ENCODE measurements around the gene CACNA1I.

Gene CACNA1I

DNA sequence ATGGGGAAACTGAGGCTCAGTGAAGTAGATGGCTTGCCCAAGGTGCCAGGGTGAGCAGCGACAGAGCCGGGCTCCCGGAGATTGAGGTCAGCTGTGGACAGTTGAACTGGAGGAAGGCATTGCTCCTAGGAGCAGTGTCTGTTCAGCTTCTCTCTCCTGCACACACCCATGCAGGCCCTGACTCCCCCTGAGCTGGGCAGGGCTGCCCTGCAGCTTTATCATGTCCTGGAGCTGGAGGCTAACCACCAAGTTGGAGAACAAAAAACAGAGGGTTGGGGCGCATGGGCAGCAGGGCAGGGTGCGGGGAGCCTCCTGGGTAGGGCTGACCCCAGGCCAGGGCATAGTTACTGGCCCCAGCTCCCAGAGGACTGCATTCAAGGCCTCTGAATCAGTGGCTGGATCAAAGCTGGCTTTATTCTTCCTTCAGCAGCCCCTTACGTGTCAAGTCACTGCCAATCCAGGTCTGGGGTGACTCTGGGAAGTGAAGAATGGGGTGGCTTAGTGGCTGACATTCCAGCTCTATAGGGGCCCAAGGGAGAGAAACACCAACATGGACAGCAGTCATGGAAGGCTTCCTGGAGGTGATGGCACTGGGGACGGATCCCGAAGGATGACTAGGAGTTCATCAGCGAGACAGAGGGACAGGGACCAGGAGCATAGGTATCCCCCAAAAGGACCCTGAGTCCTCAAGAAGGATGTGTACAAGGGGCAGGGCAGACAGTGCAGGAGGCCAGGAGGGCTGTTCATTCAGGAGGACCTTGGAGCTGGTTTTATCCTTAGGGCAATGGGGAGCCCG is 83.8 kb downstream of the CACNA1I start:
- DNase-seq: no peak

DNA sequence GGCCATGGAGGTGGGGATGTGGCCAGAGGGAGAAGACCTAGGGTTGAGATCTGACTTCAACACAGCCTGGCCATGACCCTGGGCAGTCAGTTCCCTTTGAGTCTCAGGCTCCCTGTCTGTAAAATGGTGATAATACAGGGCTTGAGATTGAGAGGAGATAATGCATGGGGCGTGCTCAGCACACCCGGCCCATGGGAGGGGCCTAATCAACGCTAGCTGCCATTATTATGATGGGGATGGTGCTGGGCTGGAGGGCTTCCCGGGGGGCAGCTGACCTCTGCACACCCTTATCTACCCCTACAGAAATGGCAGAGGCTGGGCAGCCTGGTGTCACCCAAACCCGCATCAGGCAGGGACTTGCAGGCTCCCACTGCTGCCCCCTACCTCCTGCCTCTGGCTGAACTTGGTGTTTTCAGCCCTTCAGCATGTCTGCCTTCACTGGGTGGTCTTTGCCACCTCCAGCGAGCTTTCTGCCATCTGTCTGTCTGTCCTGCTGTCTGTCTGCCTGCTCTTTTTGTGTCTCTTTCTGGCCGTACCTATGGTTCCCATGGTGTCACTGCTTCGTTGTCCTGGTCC is 84.5 kb downstream of the CACNA1I start:
- DNase-seq: no peak

DNA sequence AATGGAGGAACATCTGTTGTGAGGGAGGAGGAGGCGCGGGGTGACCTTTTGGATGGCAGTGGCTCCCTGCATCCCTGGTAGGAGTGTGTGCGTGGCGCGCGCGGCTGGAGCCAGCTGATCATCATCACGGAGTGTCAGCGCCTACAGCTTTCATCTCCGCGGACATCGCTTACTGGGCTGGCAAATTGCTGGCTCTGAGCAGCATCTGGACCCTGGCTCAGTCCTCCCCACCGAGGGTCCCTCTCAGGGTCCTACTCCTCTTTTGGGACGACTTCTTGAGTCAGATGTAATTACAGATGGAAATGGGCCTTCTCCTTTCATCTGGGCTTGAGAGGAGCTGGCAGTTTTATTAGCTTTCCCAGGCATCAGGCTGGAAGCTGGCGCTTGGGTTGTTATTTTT is 85.3 kb downstream of the CACNA1I start:
- DNase-seq: no peak

DNA sequence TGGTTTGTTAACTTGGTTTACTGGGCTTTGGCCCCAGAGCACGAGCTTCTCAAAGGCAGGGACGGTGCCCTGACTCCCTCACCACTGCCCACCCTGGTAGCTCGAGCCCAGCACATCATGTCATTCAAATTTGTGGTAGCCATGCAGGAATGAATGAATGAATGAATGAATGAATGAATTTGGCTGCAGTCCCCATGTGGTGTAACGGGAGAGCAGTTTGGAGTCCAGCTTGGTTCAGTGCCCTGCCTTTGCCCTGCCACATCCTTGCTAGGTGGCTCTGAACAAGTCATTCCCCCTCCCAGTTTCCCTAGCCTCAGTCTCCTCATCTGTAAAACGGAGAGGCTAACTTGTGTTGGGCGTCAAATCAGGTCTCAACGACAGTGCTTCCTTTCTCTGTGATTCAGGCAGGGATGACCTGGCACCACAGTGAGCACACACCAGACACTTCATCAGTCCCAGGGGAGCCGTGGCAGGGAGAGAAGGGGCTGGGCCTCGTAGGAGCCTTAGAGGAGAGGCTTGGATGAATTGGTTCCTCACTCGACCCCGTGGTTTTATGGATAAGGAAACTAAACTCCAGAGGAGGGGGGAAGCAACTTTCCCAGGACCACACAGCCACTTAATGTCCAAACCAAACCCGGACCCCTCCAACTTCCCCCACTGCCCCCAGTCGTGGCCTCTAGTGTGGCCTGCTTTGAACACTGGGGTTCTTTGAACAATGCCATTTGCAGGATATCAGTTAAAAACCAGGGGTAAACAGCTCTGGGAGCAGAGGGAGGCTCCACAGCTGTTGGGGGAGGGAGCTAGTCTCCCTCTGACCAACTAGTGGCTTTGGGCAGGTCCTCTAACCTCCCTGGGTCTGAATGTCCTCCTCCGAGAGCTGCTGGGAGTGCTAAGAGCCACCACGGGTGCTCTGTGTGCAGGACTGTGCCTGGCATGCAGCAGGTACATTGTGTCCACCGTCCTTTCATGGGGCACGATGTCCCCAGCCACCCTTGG is 86.2 kb downstream of the CACNA1I start:
- no peak for DNase-seq

DNA sequence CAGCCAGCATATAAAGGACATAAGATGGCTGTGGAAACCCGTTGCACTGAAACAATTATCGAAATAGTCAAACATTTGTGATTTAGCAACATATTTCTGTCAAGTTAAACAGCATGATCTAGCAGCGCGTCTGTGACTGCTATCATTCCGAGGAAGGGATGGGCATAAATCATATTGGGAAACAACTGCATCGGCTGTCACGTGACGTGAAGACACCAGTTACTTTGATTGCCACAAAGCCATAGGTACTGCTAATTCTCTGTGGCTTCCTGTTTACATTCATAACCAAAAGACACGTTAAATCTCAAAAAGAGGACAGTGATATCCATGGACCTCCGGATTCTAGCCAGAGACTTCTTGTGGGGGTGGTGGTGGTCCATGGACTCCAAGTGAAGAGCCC is 87.8 kb downstream of the CACNA1I start:
- peak; percentile 21 to 37 for DNase-seq

DNA sequence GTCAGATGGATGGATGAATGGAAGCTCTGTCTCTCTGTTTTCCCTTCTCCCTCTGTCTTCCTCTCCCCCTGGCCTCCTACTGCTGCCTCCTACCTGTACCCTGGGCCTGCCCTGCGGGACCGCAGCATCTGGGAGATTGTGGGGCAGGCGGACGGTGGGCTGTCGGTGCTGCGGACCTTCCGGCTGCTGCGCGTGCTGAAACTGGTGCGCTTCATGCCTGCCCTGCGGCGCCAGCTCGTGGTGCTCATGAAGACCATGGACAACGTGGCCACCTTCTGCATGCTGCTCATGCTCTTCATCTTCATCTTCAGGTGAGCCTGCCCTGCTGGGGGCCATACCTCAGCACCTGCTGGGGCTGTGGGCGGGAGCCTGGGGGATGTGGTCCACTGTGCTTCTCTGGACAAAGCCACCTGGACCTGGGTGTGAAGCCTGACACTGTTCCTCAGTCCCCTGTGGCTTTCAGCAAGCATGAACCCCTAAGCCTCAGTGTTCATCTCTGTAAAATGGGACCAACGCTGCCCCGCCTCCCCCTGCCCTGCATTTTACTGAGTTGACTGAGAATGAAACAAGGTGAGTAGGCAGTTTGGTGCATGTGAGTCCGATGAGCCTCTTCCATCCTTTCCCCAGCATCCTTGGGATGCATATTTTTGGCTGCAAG is 88.4 kb downstream of the CACNA1I start:
- no peak for DNase-seq

DNA sequence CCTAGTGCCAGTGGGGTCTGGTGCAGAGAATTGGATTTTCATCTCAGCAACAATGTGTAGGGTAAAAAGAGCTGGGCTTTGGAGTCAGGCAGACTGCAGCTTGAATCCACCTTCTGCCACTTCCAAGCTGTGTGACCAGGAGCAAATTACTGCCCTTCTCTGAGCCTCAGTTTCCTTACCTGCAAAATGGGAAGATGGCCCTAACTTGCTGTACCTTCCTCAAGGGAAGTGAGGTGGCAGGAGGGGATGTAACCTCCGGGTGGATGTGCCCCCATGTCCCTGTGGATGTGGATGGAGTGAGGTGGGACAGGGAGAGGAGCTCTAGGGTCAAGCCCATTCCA is 90.9 kb downstream of the CACNA1I start:
- DNase-seq: no peak

DNA sequence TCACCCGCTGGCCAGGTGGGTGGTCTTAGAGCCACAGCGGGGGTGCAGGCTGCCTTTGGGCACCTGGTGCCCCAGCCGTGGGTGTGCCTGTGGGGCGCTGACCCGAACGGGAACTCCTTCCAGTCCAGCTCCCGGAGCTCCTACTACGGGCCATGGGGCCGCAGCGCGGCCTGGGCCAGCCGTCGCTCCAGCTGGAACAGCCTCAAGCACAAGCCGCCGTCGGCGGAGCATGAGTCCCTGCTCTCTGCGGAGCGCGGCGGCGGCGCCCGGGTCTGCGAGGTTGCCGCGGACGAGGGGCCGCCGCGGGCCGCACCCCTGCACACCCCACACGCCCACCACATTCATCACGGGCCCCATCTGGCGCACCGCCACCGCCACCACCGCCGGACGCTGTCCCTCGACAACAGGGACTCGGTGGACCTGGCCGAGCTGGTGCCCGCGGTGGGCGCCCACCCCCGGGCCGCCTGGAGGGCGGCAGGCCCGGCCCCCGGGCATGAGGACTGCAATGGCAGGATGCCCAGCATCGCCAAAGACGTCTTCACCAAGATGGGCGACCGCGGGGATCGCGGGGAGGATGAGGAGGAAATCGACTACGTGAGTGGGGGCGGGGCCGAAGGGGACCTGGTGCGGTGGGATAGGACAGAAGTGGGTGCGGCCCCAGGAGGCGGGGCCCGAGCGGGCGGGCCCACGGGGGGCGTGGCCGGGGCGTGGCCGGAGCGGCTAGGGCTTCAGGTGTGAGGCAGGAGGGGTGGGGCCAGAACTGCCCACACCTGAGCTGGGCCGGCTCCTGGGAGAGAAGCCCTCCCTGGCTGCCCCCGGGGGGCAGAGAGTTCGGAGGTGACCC is 91.5 kb downstream of the CACNA1I start:
- peak; percentile 71 for DNase-seq

DNA sequence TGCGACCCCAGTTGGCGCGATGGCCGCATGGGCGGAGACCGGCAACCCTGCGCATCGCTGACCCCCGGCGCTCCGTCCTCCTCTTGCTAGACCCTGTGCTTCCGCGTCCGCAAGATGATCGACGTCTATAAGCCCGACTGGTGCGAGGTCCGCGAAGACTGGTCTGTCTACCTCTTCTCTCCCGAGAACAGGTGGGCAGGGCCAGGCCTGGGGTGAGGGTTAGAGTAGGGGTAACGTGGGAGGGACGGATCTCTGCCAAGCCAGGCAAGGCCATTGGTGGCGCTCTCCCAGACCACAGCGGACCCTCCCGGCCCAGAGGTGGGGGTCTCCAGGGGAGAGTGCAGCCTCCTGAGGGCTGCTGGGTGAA is 92.1 kb downstream of the CACNA1I start:
- DNase-seq: no peak

DNA sequence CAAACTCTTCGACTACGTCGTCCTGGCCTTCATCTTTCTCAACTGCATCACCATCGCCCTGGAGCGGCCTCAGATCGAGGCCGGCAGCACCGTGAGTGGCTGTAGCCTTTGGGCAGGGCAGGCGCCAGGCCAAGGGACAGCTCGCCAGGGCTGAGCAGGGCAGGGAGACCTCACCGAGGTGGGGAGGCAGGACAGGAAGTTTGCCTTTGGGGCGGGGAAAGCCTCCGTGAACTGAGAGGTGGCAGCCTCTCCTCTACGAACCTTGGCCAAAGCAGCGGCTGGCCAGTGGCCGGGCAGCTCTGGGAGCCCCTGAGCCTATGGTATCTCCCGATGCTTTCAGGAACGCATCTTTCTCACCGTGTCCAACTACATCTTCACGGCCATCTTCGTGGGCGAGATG is 93.2 kb downstream of the CACNA1I start:
- no peak for DNase-seq

DNA sequence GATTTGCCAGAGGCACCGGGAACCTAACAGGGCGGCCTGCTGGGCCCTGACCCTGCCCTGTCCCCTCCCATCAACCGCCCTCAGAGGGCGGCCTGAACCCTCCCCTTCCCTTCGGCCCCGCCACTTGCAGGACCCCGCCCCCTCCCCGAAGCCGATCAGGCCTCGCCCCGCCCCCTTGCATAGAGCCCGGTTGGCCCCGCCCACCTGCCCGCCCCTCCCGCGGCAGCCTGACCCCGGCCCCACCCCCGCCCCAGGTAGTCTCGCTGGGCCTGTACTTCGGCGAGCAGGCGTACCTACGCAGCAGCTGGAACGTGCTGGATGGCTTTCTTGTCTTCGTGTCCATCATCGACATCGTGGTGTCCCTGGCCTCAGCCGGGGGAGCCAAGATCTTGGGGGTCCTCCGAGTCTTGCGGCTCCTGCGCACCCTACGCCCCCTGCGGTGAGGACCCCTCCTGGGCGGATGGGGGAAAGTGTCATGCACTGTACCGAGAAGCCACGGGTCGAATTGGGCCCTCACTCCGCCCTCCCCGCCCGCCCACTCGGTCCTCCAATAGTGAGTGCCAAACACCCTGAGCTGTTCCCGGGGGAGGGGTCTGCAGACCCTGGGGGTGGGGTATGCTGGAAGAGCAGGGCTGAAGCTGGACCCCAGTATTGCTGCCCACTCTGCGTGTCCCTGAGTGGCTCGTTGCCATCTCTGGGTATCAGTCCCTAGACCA is 94.1 kb downstream of the CACNA1I start:
- DNase-seq: peak; percentile 20 to 21

DNA sequence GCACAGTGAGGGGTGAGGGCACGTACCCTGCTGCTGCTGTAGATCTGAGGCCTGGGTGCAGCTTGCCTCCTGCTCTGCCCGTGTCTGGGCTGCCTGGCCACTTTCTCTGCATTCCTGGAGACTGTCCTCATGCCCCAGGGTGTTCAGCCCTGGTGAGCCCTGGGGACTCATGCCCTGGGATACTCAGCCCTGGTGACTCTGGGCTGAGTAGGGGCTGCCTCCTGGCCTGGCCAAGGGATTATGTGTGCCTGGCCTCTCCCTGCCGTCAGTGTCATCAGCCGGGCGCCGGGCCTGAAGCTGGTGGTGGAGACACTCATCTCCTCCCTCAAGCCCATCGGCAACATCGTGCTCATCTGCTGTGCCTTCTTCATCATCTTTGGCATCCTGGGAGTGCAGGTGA is 94.7 kb downstream of the CACNA1I start:
- DNase-seq: no peak

DNA sequence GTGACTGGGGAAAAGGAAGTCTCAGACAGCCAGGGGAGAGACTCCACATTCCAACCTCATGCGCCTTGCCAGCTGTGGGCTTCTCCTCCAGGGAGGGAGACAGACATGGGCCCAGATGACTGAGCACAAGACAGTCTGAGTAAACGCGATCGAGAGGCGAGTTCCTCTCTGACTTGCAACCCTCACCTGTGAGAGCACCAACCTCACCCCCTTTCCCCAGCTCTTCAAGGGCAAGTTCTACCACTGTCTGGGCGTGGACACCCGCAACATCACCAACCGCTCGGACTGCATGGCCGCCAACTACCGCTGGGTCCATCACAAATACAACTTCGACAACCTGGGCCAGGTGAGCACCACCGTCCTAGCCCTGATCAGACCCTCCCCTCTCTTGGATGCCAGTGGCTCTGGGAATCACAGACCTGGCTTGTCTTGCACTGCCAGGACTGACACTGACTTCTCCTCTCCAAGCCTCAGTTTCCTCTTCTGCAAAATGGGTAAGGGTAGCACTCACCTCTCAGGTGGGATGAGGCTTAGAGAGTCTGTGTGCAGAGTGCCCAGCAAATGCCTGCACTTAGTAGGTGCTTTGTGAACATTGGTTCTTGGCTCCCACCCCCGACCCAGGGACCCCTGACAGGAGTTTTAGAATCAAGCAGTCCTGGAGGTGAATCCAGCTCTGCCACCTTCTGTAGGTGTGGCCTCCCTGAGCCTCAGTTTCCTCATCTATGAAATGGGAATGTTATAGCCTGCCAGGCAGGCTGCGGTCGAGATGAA is 95.3 kb downstream of the CACNA1I start:
- DNase-seq: no peak

DNA sequence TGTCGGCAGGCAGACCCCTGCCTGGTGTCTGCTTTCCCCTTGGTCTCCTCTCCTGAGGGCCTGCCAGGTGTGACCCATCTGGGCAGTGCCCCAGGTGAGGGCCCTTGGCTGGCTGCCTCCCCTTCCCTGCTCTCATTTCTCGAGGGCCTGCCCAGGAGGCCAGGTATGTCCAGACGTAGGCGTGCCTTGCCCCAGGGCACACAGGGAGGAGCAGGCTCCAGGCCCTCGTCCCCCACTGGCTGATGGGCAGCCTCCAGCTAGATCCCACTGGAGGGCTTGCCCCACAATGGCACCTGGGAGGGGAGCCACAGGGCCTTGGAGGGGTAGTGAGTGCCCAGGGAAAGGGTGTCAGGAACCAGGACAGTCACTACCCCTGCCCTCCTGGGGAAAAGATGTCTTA is 95.9 kb downstream of the CACNA1I start:
- DNase-seq: no peak

DNA sequence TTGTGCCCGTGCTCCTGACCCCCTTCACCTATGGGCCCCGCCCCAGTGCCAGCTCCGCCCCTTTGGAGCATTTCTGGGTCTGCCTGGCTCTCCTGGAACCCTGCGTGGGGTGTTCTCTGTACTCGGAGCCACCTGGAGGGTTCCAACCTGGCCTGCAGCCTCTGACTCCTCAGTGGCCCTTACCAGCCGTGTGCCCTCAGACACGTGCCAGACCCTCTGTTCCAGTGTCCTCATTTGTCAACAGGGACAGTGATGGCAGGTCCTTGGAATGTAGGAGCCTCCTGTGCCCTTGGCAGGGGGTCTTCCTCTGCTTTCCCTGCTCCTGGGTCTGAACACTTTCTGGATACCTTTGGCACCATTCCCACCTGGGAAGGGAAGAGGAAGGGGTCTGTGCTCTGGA is 96.4 kb downstream of the CACNA1I start:
- DNase-seq: no peak

DNA sequence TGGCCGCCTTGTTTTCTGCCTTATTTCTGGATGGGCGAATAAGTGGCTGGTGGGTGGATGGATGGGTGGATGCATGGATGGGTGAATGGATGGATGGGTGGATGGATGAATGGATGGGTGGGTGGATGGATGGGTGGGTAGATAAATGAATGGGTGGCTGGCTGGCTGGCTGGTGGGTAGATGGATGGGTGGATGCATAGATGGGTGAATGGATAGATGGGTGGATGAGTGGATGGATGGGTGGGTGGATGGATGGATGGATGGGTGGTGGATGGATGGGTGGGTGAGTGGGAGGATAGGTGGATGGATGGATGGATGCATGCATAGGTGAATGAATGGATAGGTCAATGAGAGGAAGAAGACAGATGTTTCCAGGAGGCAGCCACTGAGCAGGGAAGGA is 98.9 kb downstream of the CACNA1I start:
- DNase-seq: no peak

DNA sequence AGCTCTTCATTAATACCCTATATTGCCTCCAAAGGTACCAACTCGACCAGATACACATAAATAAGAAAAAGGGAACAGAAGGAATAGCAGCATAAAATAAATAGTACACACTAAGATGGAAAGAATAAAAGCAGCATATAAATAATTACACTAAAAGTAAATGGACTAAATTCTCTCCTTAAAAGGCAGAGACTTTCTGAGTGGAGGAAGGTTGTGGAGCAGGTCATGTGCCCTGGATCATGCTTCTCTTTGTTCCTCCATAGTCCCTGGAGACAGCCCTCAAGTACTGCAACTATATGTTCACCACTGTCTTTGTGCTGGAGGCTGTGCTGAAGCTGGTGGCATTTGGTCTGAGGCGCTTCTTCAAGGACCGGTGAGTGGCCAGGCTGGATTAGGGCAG is 101.4 kb downstream of the CACNA1I start:
- no peak for DNase-seq

DNA sequence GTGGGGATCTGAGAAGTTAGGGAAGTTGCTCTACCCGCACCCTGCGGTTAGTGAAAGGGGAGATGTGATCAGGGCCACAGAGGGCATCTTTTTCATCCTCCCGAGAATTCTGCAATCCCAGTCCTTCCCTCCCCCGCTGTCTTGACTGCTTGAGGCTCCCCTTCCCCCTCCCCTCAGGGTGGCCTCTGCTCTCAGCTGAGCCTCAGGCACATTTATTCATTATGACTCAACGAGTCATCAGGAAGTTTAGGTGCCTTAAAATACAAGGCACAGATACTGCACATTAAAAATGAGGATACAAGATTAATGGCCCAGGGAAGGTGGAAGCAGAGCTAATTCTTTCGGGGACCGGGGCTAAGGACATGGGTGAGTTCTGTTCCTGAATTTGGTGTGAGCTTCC is 104.0 kb downstream of the CACNA1I start:
- no peak for DNase-seq

DNA sequence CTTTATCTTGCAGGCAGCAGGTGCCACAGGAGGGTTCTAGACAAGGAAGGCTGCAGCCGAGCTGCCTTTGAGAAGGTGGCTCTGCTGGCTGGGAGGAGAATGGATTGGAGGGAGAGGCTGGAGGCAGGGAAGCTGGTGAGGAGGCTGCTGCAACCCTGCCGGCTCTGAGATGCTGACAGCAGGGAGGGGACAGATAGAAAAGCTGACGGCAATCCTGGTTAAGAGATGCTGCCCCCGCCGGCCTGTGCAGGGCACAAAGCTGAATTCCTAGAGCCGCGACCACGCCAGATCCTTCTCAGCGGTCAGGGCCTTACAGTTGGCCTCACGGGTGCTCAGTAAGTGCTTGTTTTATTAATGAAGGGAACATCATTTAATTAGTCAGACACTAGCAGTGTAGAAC is 105.4 kb downstream of the CACNA1I start:
- DNase-seq: no peak

DNA sequence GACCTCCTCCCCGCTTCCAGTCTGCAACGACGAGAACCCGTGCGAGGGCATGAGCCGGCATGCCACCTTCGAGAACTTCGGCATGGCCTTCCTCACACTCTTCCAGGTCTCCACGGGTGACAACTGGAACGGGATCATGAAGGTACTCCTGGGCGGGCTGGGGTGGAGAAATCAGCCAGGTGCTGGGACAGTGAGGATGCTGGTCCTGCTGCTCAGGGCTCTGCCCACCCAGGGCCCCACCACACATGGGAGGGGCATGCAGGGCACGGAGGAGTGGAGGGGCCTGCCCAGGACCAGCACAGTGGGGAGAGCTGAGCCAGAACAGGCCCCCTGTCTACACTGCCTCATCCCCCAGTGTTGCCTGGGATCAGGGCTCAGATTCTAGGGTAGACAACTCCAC is 107.4 kb downstream of the CACNA1I start:
- no peak for DNase-seq
